Cardiac fibroblast (primary cell): ENCODE results near the gene UMAD1.
"Not testable (repeated sequence)": the region's sequence is repeated elsewhere in the genome, so short reads cannot be mapped to it uniquely, and the experiment has no call there.

ENCODE experiments used
- DNase-seq, 2 donors: peaks; one replicate each; pipeline versions ENCODE4 v3.0.0 to v3.0.0-alpha.2; 2010; ENCODE audit warnings: low read depth in 2 of 2
- H3K4me3 ChIP-seq, 2 donors: replicated peaks in 1 of 2; 1 replicate in 1 of 2; 2 replicates in 1 of 2; pipeline ENCODE4 v1.5.1; 2011; ENCODE audit warnings: low read depth in 2 of 2, low read length in 2 of 2, mild to moderate bottlenecking in 2 of 2, moderate library complexity in 1 of 2
- CTCF ChIP-seq: IDR thresholded peaks from one replicate; pipeline ENCODE4 v1.5.1; 2011; ENCODE audit warnings: low read depth, mild to moderate bottlenecking, low read length, inconsistent platforms

Gene UMAD1

DNA sequence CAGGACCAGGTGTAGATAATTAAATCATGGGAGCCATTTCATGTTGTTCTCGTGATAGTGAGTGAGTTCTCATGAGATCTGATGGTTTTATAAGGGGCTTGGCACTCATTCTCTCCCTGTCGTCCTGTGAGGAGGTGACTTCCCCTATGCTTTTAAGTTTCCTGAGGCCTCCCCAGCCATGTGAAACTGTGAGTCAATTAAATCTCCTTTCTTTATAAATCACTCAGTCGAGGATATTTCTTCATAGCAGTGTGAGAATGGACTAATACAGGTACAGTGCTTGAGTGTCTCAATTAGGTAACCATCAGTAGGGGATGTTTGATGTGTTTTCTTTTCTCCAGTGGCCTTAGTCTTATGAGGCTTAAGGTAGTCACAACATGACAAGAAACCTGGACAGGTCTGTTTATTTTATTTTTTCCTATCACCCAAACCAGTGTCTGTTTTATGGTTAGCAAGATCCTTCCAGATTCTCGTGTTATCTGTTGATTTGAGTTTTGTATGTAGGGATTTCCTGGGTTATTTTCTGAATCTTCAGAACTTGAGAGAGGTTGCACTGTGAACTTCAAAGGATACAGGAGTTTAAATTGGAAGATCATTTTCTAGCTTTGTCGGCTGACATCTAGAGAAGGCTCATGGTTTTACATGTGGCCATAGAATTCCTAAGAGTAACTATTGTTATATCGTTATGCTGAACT is 32.1 kb downstream of the UMAD1 start:
- DNase-seq = no peak
- no peak for TF ChIP-seq CTCF
- no peak overlapping the region for H3K4me3 ChIP-seq

GRCh38 chr7:7673240-7673550 is 32.6 kb downstream of the UMAD1 start:
- DNase-seq = no peak
- TF ChIP-seq CTCF = no peak
- H3K4me3 ChIP-seq = no peak overlapping the region

DNA sequence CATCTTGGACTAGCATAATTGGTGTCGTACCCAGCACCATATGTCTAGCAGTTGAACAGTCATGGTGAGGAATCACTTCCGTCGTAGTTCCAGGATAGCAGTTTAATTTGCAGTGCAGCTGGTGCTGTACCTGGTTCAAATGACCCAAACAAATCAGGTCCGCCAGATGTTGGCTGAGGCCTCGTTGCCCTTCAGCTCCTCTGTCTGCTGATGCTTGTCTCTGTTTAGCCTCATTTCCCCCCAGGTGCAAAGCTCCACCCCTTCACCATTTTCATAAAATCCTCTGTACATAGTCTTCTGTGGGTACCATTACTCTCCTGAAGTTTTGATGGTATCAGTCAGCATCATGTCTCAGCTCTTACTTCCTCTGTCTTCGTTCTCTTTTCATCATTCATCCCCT is 35.1 kb downstream of the UMAD1 start:
- H3K4me3 ChIP-seq = no peak overlapping the region
- no peak for TF ChIP-seq CTCF
- DNase-seq = no peak

DNA sequence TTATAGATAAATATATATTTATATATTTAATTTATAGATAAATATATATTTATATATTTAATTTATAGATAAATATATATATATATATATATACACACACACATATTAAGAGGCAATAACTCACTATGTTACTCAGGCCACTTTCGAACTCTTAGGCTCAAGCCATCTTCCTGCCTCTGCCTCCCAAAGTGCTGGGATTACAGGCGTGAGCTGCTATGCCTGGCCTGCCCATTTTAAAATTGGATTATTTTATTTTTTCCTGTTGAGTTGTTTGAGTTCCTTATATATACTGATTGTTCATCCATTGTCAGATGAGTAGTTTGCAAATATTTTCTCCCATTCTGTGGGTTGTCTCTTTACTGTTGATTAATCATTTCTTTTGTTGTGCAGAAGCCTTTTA is 39.1 kb downstream of the UMAD1 start:
- H3K4me3 ChIP-seq, DNase-seq: not testable (repeated sequence)

DNA sequence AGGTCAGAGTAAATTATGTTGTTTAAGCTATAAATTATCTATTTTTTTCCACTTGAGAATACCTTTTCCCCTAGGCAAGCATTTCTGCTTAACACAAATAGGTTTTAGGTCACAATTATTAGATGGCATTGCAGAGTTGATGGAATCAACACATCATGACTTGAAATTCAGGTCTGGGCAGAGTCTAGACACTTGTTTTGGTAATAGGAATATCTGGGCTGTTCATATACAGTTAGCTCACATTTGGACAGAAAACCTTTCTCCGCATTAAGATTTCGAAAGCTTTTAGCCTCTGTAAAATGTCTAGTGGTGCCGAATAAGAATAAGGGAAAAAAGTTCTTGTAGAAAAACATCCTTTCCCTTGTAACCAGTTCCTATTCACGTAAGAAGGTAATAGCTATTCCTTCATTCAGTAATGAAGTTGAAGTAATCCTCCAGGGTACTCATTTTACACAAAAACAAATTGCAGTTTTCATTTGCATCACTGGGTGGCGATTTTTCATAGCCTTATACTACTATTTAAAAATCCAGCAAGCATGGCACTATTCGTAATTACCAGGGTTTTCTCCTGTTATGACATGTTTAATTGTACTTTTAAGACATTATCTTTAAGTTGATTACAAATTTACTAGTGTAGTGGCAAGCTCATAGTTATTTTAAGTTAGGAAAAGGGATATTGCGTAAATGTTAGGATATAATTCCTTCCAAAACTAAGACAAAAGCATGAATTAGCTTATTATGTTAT is 40.8 kb downstream of the UMAD1 start:
- peak; percentile 77 to 82 for DNase-seq
- TF ChIP-seq CTCF = peak; percentile 58
- H3K4me3 ChIP-seq = no peak overlapping the region

DNA sequence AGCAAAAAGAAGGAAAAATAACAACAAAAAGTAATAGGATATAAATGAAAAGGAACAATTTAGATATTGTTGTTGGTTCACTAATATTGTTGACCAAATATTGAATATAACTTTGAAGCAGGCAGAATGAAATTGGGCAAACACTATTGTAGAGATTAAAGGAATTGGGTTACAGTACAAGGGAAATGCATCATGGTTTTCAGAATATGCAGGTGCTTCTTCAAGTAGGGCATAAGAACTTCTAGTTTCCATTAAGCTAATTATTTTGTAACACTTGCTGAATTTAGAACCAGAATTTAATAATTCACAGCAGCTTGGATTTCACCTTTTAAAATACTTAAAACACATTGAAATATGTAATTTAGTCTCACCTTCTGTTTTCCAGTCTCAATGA is 41.4 kb downstream of the UMAD1 start:
- H3K4me3 ChIP-seq = no peak overlapping the region
- TF ChIP-seq CTCF = no peak
- no peak for DNase-seq

DNA sequence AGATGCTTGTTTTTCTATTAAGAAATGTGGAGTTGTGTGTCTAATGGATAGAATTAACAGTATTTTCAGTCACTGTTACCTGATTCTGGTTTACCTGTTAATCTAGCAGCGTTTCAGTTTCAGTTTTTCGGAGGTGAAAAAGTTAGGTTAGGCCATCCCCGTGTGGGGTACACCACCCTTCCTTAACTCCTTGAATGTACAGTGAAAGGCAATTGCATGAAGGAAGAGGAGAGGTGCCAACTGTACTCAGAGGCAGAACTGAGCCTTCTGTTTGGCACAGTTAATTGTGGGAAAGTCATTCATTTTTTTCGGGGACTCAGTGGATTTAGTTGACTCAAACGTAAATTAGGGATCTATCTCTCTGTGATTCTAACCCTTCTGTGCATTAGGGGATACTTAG is 42.3 kb downstream of the UMAD1 start:
- DNase-seq = no peak
- H3K4me3 ChIP-seq = no peak overlapping the region
- no peak for TF ChIP-seq CTCF
